Left colon (tissue), 2 donors: ENCODE results near the gene CARMIL1. TPM values are rescaled to one million over a fixed set of nuclear protein-coding genes. Genes with fewer than 3 reads are reported as not detected.
"Not testable (repeated sequence)": the region's sequence is repeated elsewhere in the genome, so short reads cannot be mapped to it uniquely, and the experiment has no call there.

Source experiments
- ATAC-seq: fragments of 200-7000 bp; cut with Tn5 transposase; one replicate; pipeline ENCODE4 v1.9.1; 2020; ENCODE audit warnings: mild to moderate bottlenecking, moderate library complexity
- DNase-seq, 2 donors: peaks; one replicate each; pipeline ENCODE4 v3.0.0-alpha.2; 2020
- intact Hi-C, 2 donors: fragments of 100-400 bp; cut with DNase I in 1 of 2; cut with micrococcal nuclease in 1 of 2; formaldehyde crosslinking; loops; one replicate each; pipeline versions ENCODE4 v1.11.2 to v1.14.0; 2022; cut with DNase I, micrococcal nuclease
- total RNA-seq, 2 donors: library from RNA; stranded (reverse); fragmentation: NEBNext Ultra II Directional; extraction: Animal tissue kit (Norgen Biotek cat#: 25700); gene quantifications; one replicate each; pipeline ENCODE4 v1.2.1, GENCODE V29; 2021
- donor health status: DM: no; HTN: no; CAD: no.
- donor health status: DM: yes; HTN: yes; CAD: no.

Gene CARMIL1
- total RNA-seq, 2 donors from 2014 or later, result 56.3 to 58.7 TPM

GRCh38 chr6:25267662-25268061 is 11.5 kb upstream of the CARMIL1 start:
- no peak for DNase-seq
- ATAC-seq, result no peak
- intact Hi-C loops, result no loop called here

- DNase-seq (no peak), ATAC-seq (no peak)
- intact Hi-C loops, result no loop called here
Measured at GRCh38 chr6:25270559-25270958, 8.6 kb upstream of the CARMIL1 start.

GRCh38 chr6:25275436-25275835 is 3.7 kb upstream of the CARMIL1 start:
- ATAC-seq, result no peak
- intact Hi-C loops, result no loop called here
- DNase-seq, result no peak

- intact Hi-C loops, result no loop called here
- no peak for ATAC-seq
- DNase-seq, result no peak
Measured at GRCh38 chr6:25277386-25277785, 1.8 kb upstream of the CARMIL1 start.

- no peak for DNase-seq
- no peak for ATAC-seq
- intact Hi-C loops, result no loop called here
Measured at GRCh38 chr6:25277857-25278256, 1.3 kb upstream of the CARMIL1 start.

GRCh38 chr6:25278261-25278913 is 787 bp upstream of the CARMIL1 start:
- ATAC-seq (peak; percentile 25), DNase-seq (no peak)
- intact Hi-C loops, result no loop called here

GRCh38 chr6:25279748-25280343 is 672 bp downstream of the CARMIL1 start:
- intact Hi-C loops, result no loop called here
- peak; percentile 31 for ATAC-seq
- peak; percentile 46 for DNase-seq

GRCh38 chr6:25280344-25281074 is 1.3 kb downstream of the CARMIL1 start:
- ATAC-seq (peak; percentile 42), DNase-seq (no peak)
- intact Hi-C loops, result no loop called here

GRCh38 chr6:25286891-25287290 is 7.7 kb downstream of the CARMIL1 start:
- intact Hi-C loops, result no loop called here
- no peak for ATAC-seq
- no peak for DNase-seq

GRCh38 chr6:25287941-25288340 is 8.8 kb downstream of the CARMIL1 start:
- intact Hi-C loops, result no loop called here
- DNase-seq, result no peak

GRCh38 chr6:25288518-25288917 is 9.3 kb downstream of the CARMIL1 start:
- intact Hi-C loops, result no loop called here
- DNase-seq (no peak), ATAC-seq (no peak)

More at GRCh38 chr6:25287941-25288340, 8.8 kb downstream of the CARMIL1 start:
- no peak for ATAC-seq

GRCh38 chr6:25290306-25291060 is 11.3 kb downstream of the CARMIL1 start:
- intact Hi-C loops, result no loop called here
- ATAC-seq (no peak), DNase-seq (no peak)

- no peak for DNase-seq
- intact Hi-C loops, result no loop called here
- no peak for ATAC-seq
Measured at GRCh38 chr6:25292384-25292783, 13.2 kb downstream of the CARMIL1 start.

- intact Hi-C loops, result no loop called here
- peak; percentile 92 for ATAC-seq
- DNase-seq, result no peak
Measured at GRCh38 chr6:25295651-25296050, 16.5 kb downstream of the CARMIL1 start.

GRCh38 chr6:25296217-25296905 is 17.2 kb downstream of the CARMIL1 start:
- intact Hi-C loops, result no loop called here
- ATAC-seq (peak; percentile 16), DNase-seq (no peak)

GRCh38 chr6:25297039-25297441 is 17.9 kb downstream of the CARMIL1 start:
- no peak for ATAC-seq

GRCh38 chr6:25297823-25298522 is 18.8 kb downstream of the CARMIL1 start:
- ATAC-seq (no peak), DNase-seq (no peak)
- intact Hi-C loops, result no loop called here

More at GRCh38 chr6:25297039-25297441, 17.9 kb downstream of the CARMIL1 start:
- intact Hi-C loops, result no loop called here
- no peak for DNase-seq

GRCh38 chr6:25298523-25298865 is 19.3 kb downstream of the CARMIL1 start:
- intact Hi-C loops, result not testable (repeated sequence)

More at GRCh38 chr6:25298523-25298865, 19.3 kb downstream of the CARMIL1 start:
- not testable (repeated sequence) for ATAC-seq, DNase-seq
